HepG2 (cell line): ENCODE data around the gene ZBTB21. TPM values are rescaled to one million over a fixed set of nuclear protein-coding genes. Genes with fewer than 3 reads are reported as not detected.
A peak's percentile ranks its signal among the peaks of the same experiment; 100 is the strongest.

Experiments used
- ATAC-seq: fragments of 200-7000 bp; cut with Tn5 transposase; 3 replicates; pipeline ENCODE4 v1.9.1; 2020; ENCODE audit warnings: mild to moderate bottlenecking, moderate library complexity
- BruUV-seq: library from RNA; stranded (reverse); fragments of 400-500 nt; replicated peaks from 2 replicates; lab custom pipeline; 2021; lab: Mats Ljungman, UMichigan
- CTCF ChIA-PET: fragments of 300-600 bp; formaldehyde crosslinking; extraction: SDS; loops from one replicate; lab custom pipeline; 2021; ENCODE audit warnings: low total read pairs, inconsistent platforms, low intra/inter-chr PET ratio; lab: Yijun Ruan, JAX
- POLR2A ChIA-PET: fragments of 350-600 bp; sonication (Branson Sonifier 250); formaldehyde crosslinking; loops from one replicate; lab custom pipeline; 2020; ENCODE audit warnings: antibody characterized with exemption, inconsistent platforms; lab: Yijun Ruan, JAX
- DNase-seq: peaks from one replicate; pipeline ENCODE4 v3.0.0-alpha.2; 2015; ENCODE audit warnings: low spot score
- FAIRE-seq: peaks from 3 replicates; lab custom pipeline; 2011; peaks lifted over from hg19 to GRCh38; lab: Jason Lieb, UNC
- H2AFZ ChIP-seq: one replicate; pipeline ENCODE4 v1.6.1; 2011; ENCODE audit warnings: low read length, inconsistent platforms
- H3K27ac ChIP-seq: fragments of 300-600 bp; 3 replicates; pipeline ENCODE4 v1.8.0; 2011; ENCODE audit warnings: mixed run types, mild to moderate bottlenecking, mixed read lengths, low read length, inconsistent platforms; ENCODE audit not compliant: insufficient read depth; ENCODE audit errors: extremely low read length
- H3K27me3 ChIP-seq, 2 experiments: fragments of 200-600 bp in 1 of 2; 2 replicates in 1 of 2; 3 replicates in 1 of 2; pipeline versions ENCODE4 v1.6.0 to v1.8.0; 2011; ENCODE audit warnings: low read length in 2 of 2, mild to moderate bottlenecking in 2 of 2, moderate library complexity in 2 of 2, inconsistent platforms in 1 of 2; ENCODE audit not compliant: insufficient read depth in 2 of 2, control insufficient read depth in 1 of 2
- H3K36me3 ChIP-seq, 2 experiments: fragments of 200-600 bp in 1 of 2; replicated peaks in 1 of 2; 2 replicates in 1 of 2; 3 replicates in 1 of 2; pipeline versions ENCODE4 v1.5.1 to v1.8.0; 2011; ENCODE audit warnings: low read length in 2 of 2, inconsistent platforms in 1 of 2; ENCODE audit not compliant: insufficient read depth in 2 of 2, control insufficient read depth in 1 of 2
- H3K4me1 ChIP-seq: 2 replicates; pipeline ENCODE4 v1.5.1; 2012; ENCODE audit warnings: low read length, inconsistent platforms; ENCODE audit not compliant: insufficient read depth
- H3K4me2 ChIP-seq: 2 replicates; pipeline ENCODE4 v1.6.0; 2011; ENCODE audit warnings: low read depth, low read length, inconsistent platforms
- H3K4me3 ChIP-seq, 3 experiments: fragments of 200-600 bp in 1 of 3; sonication (generic), shearing (Covaris generic) in 1 of 3; replicated peaks in 1 of 3; 2 replicates each; pipeline ENCODE4 v1.5.1; 2011 to 2016; ENCODE audit warnings: low read length in 3 of 3, inconsistent platforms in 2 of 3, low read depth in 2 of 3, mild to moderate bottlenecking in 2 of 3, control low read depth in 1 of 3, mixed read lengths in 1 of 3; ENCODE audit not compliant: insufficient read depth in 1 of 3
- H3K79me2 ChIP-seq: one replicate; pipeline ENCODE4 v1.6.1; 2011; ENCODE audit warnings: low read length, inconsistent platforms; ENCODE audit not compliant: insufficient read depth
- H3K9ac ChIP-seq: 2 replicates; pipeline ENCODE4 v1.6.0; 2011; ENCODE audit warnings: mild to moderate bottlenecking, low read depth, low read length, inconsistent platforms; ENCODE audit not compliant: insufficient read depth
- H3K9me3 ChIP-seq: 2 replicates; pipeline ENCODE4 v1.5.1; 2012; ENCODE audit warnings: mild to moderate bottlenecking, low read length
- H4K20me1 ChIP-seq: 2 replicates; pipeline ENCODE4 v1.6.0; 2011; ENCODE audit warnings: inconsistent platforms, mild to moderate bottlenecking, low read length, moderate library complexity; ENCODE audit not compliant: insufficient read depth
- CC2D1A ChIP-seq: sonication (generic); formaldehyde crosslinking; IDR thresholded peaks from 2 replicates; pipeline ENCODE4 v1.8.1; 2023; ENCODE audit warnings: mild to moderate bottlenecking, missing genetic modification reagents
- CENPX ChIP-seq: sonication (generic); formaldehyde crosslinking; IDR thresholded peaks from 2 replicates; pipeline ENCODE4 v1.9.0; 2021; ENCODE audit warnings: mild to moderate bottlenecking, missing genetic modification reagents, moderate library complexity
- GFI1 ChIP-seq: sonication (generic); formaldehyde crosslinking; IDR thresholded peaks from 2 replicates; pipeline ENCODE4 v1.5.0; 2020; ENCODE audit warnings: missing genetic modification reagents, mild to moderate bottlenecking, borderline replicate concordance
- KDM4B ChIP-seq: sonication (generic); formaldehyde crosslinking; IDR thresholded peaks from 2 replicates; pipeline ENCODE4 v1.4.0; 2020; ENCODE audit warnings: missing genetic modification reagents
- KMT2B ChIP-seq: IDR thresholded peaks from 2 replicates; pipeline ENCODE4 v1.6.1; 2016; ENCODE audit warnings: missing genetic modification reagents, missing compliant biosample characterization
- RBFOX2 ChIP-seq: fragments of 200-400 bp; formaldehyde crosslinking; IDR thresholded peaks from 2 replicates; pipeline ENCODE4 v1.6.1; 2017; ENCODE audit warnings: low read depth, mild to moderate bottlenecking, low read length
- SKI ChIP-seq: fragments of 450-650 bp; IDR thresholded peaks from one replicate; pipeline ENCODE4 v1.6.1; 2018; ENCODE audit warnings: mild to moderate bottlenecking; ENCODE audit not compliant: partially characterized antibody
- SP1 ChIP-seq, 2 experiments: fragments of 450-650 bp in 1 of 2; sonication (generic) in 1 of 2; formaldehyde crosslinking in 1 of 2; IDR thresholded peaks; 2 replicates each; pipeline versions ENCODE4 v1.4.0 to v1.6.1; 2016 to 2020; ENCODE audit warnings: missing genetic modification reagents in 1 of 2
- SSRP1 ChIP-seq: IDR thresholded peaks from 2 replicates; pipeline ENCODE4 v1.6.1; 2016; ENCODE audit warnings: control low read depth
- TEAD2 ChIP-seq: sonication (generic); formaldehyde crosslinking; IDR thresholded peaks from 2 replicates; pipeline ENCODE4 v1.9.0; 2021; ENCODE audit warnings: missing genetic modification reagents
- ZBTB7A ChIP-seq: sonication (generic); formaldehyde crosslinking; IDR thresholded peaks from 2 replicates; pipeline ENCODE4 v1.8.0; 2022; ENCODE audit warnings: mild to moderate bottlenecking, missing genetic modification reagents
- ZNF331 ChIP-seq: sonication (generic); formaldehyde crosslinking; IDR thresholded peaks from 2 replicates; pipeline ENCODE4 v1.4.0; 2020; ENCODE audit warnings: missing genetic modification reagents
- ZNF569 ChIP-seq: sonication (generic); formaldehyde crosslinking; IDR thresholded peaks from 2 replicates; pipeline ENCODE4 v1.5.0; 2020; ENCODE audit warnings: mild to moderate bottlenecking, missing genetic modification reagents, moderate library complexity, borderline replicate concordance
- ZNF709 ChIP-seq: sonication (generic); formaldehyde crosslinking; IDR thresholded peaks from 2 replicates; pipeline ENCODE4 v1.5.0; 2020; ENCODE audit warnings: mild to moderate bottlenecking, missing genetic modification reagents
- ZNF792 ChIP-seq: IDR thresholded peaks from 2 replicates; pipeline ENCODE4 v1.6.1; 2016
- ZSCAN25 ChIP-seq: sonication (generic); formaldehyde crosslinking; IDR thresholded peaks from 2 replicates; pipeline ENCODE4 v1.8.0; 2022; ENCODE audit warnings: mild to moderate bottlenecking, missing genetic modification reagents
- WGBS: methylation state at CpG from one replicate; pipeline ENCODE4 v1.1.6; 2017; ENCODE audit warnings: low lambda C conversion rate; 5-methylcytosine and 5-hydroxymethylcytosine counted together
- in situ Hi-C: cut with HindIII; loops from 2 replicates; pipeline ENCODE4 v1.10.0; 2017; ENCODE audit warnings: low pct_unique_long_range_greater_than_20kb; ENCODE audit not compliant: extremely low pct_ligation_motif_present
- intact Hi-C: fragments of 100-400 bp; cut with micrococcal nuclease; formaldehyde crosslinking; loops from one replicate; pipeline ENCODE4 v1.10.0; 2022; ENCODE audit not compliant: unreplicated experiment
- polyA plus RNA-seq, 8 experiments: library from polyadenylated mRNA; depleted of rRNA in 3 of 8; stranded (reverse) in 7 of 8; unstranded in 1 of 8; fragments of >200 nt; fragmentation: Illumina TruSeq in 4 of 8; extraction: Trizol in 4 of 8; gene quantifications; 2 replicates each; pipeline versions ENCODE4 v1.2.1 to v1.2.3, GENCODE V29; 2011 to 2016; ENCODE audit warnings: low read depth in 4 of 8, missing spikeins in 1 of 8, mixed read lengths in 1 of 8; ENCODE audit not compliant: insufficient read depth in 1 of 8
- total RNA-seq, 5 experiments: library from RNA; depleted of rRNA; stranded (reverse); fragments of >200 nt; fragmentation: Illumina TruSeq; extraction: Trizol; gene quantifications; 2 replicates each; pipeline ENCODE4 v1.2.3, GENCODE V29; 2016; ENCODE audit warnings: low read depth in 1 of 5
- TF ChIP-seq, protein P1 (sequence below): sonication (generic); formaldehyde crosslinking; IDR thresholded peaks from 2 replicates; pipeline ENCODE4 v1.4.0; 2020; ENCODE audit warnings: mild to moderate bottlenecking, missing genetic modification reagents
- TF ChIP-seq, protein P2 (sequence below): sonication (generic); formaldehyde crosslinking; IDR thresholded peaks from 2 replicates; pipeline ENCODE4 v1.5.0; 2020; ENCODE audit warnings: missing genetic modification reagents

Gene ZBTB21
- total and polyA plus RNA-seq, 2 of the 13 experiments (the other 11 are each of a cell fraction or from before 2014, with no cell fraction given): 4.5 to 6.1 TPM

DNA sequence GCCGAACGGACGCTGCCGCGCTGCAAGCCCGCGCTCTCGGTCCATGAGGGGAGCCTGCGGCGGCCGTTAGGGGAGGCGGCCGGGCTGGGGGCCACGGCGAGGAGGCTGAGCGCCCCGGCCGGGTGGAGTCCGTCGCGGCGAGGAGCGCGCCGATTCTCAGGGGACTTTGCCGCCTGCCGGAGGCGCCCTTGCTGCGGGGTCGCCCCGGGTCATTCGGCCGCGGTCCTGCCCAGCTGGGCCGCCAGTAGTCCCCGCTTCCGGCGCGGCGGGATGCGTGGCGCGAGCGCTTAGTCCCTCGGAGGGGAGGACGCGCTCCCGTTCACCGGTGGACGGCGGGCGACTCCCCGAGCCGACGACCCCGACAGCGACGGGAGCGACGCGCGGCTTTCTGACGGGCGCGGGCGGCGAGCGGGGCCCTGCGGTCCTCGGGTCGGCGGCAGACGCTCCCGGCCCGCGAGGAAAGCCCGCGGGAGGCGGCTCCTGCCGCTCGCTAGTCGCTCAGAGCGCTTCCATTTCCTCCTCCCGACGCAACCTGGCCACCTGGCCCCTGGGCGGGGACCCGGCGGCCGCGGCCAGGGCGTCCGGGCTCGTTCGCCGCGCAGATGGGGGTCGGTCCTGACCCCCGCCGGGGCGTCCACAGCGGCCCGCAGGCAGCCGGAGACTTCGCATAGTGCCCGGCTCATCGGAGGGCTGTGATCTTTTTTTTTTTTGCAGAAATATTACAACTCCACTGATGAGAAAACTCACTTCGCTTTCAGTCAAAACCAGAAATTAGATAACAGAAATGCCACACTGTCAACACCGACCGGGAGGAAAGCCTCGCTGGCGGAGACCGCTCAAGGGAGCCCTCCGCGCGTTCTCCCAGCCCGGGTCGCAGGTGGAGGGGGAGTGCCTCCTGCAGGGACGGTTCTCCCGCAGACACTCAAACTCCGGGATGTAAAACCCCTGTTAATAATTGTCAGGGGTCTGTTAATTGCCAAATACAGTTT is 641 bp upstream of the ZBTB21 start (continued):
- TF ChIP-seq SKI (no peak), ZSCAN25 (CRISPR knock-in tag) (no peak), GFI1 (0 out of 2 replicates have a peak, but pooled peaks have one; percentile 11), KDM4B (CRISPR knock-in tag) (peak; percentile 47; the same call in 1 of the 2 replicates), CENPX (CRISPR knock-in tag) (no peak)
- TF ChIP-seq, all 625 proteins: peak for 114

DNA sequence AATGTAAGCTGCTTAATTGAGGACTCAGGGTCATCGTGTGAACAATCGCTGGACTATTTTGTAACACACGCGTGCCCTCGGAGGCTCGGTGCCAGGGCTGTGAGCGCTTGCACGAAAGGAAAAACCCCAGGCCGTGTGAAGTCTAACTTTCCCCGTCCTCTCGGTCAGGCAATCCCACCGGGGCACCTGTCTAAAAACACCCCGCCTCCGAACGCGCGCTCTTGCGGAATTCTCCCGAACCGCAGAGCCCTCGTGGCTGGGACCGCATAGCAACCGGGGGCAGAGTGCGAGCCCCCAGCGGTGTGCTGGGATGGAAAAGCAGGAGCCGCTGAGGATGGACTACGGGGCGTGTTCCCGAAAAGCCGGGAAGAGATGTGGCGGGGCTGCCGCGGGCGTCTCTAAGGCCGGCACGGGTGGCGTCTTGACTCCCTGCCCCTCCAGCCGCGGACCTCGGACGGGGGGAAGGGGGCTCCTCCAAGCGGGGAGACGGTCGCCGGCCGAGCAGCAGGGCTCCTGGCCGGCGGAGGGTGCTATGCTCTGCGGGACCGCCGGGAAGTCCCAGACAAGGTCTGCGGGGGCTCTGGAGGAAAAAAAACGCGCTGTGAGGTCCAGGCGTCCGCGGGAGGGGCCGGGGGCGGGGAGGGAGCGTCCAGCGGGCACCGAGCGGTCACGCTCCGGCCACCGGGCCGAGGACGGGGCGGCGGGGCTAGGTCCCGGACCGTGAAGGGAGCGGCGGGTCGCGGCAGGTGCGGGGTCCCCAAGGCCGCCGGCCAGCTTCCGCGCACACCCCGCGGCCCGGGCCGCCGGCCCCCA is 936 bp downstream of the ZBTB21 start:
- in situ Hi-C loops: no loop called here
- CTCF ChIA-PET: interaction anchor here (2.1 kb wide), 1 partner anchor 108 kb away, joined by 6 read pairs; no protein-coding TSS in a partner anchor
- Histone ChIP-seq H3K36me3 (peaks cover 0 to 7% of the 10 kb centered on the region in 2 experiments; a peak in 1 of 5 replicates), H3K27ac (peak overlapping the region; percentile 98), H3K9ac (peak overlapping the region; percentile 94), H2AFZ (no peak overlapping the region), H4K20me1 (no peaks in the 10 kb centered on the region), H3K4me1 (peaks cover 33% of the 10 kb centered on the region), H3K4me3 (peak overlapping the region; percentile 71 to 91 (median 78)), H3K27me3 (no peaks in the 10 kb centered on the region), H3K4me2 (peak overlapping the region; percentile 87), H3K79me2 (peaks cover 36% of the 10 kb centered on the region), H3K9me3 (no peaks in the 10 kb centered on the region)
- ATAC-seq: peak; percentile 64
- peak; percentile 62 for DNase-seq
- FAIRE-seq: no peak
- intact Hi-C loops: no loop called here
- under 1% methylated on average over 28 of the region's 86 CpGs for WGBS
- BruUV-seq: no TSS peak
- POLR2A ChIA-PET: interaction anchor here (0.7 to 1.0 kb wide), 4 partner anchors 10 to 83 kb away, joined by 3 to 4 read pairs (median 3); no protein-coding TSS in a partner anchor
- TF ChIP-seq ZNF792 (CRISPR knock-in tag): no peak
- TF ChIP-seq ZNF331 (CRISPR knock-in tag): no peak; the same call in 1 of the 2 replicates
- no peak for TF ChIP-seq TEAD2
- no peak for TF ChIP-seq CC2D1A (CRISPR knock-in tag)
- TF ChIP-seq, protein P1, sequence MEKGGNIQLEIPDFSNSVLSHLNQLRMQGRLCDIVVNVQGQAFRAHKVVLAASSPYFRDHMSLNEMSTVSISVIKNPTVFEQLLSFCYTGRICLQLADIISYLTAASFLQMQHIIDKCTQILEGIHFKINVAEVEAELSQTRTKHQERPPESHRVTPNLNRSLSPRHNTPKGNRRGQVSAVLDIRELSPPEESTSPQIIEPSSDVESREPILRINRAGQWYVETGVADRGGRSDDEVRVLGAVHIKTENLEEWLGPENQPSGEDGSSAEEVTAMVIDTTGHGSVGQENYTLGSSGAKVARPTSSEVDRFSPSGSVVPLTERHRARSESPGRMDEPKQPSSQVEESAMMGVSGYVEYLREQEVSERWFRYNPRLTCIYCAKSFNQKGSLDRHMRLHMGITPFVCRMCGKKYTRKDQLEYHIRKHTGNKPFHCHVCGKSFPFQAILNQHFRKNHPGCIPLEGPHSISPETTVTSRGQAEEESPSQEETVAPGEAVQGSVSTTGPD: no peak
- TF ChIP-seq SSRP1 (CRISPR knock-in tag): no peak
- TF ChIP-seq KMT2B (CRISPR knock-in tag): no peak
- no peak; the same call in 1 of the 2 replicates for TF ChIP-seq RBFOX2
- TF ChIP-seq, protein P2, sequence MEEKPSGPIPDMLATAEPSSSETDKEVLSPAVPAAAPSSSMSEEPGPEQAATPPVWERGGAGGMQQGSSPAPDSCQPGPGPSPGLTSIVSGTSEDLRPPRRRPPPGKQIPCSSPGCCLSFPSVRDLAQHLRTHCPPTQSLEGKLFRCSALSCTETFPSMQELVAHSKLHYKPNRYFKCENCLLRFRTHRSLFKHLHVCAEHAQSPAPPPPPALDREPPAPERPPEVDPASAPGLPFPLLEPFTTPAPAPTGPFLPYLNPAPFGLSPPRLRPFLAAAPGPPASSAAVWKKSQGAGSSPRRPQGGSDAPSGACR (CRISPR knock-in tag): no peak
- TF ChIP-seq ZNF709 (CRISPR knock-in tag): no peak
- TF ChIP-seq SP1 (IDR thresholded peaks at IDR 0.05): no peak
- no peak for TF ChIP-seq SP1 (CRISPR knock-in tag; IDR thresholded peaks at IDR 0.05)
- no peak for TF ChIP-seq ZBTB7A (CRISPR knock-in tag)
- TF ChIP-seq ZNF569 (CRISPR knock-in tag): no peak
